H1 (cell line): ENCODE measurements around the gene UROC1. TPM values are rescaled to one million over a fixed set of nuclear protein-coding genes. Genes with fewer than 3 reads are reported as not detected.

ENCODE experiments used
- CTCF ChIA-PET: fragments of 300-600 bp; sonication (Branson Sonifier 250); formaldehyde crosslinking; loops from one replicate; lab custom pipeline; 2021; ENCODE audit not compliant: partially characterized antibody; lab: Charles Lee
- POLR2A ChIA-PET: fragments of 300-600 bp; sonication (Branson Sonifier 250); formaldehyde crosslinking; loops from one replicate; lab custom pipeline; 2021; ENCODE audit warnings: inconsistent platforms; ENCODE audit not compliant: partially characterized antibody; lab: Charles Lee
- DNase-seq, 2 experiments: peaks; one replicate each; pipeline versions ENCODE4 v3.0.0 to v3.0.0-alpha.2; 2010 to 2022; ENCODE audit warnings: low spot score in 2 of 2, low read depth in 1 of 2, mixed read lengths in 1 of 2
- FAIRE-seq: peaks from 2 replicates; lab custom pipeline; 2011; peaks lifted over from hg19 to GRCh38; lab: Jason Lieb, UNC
- H2AFZ ChIP-seq: 2 replicates; pipeline ENCODE4 v1.8.1; 2012; ENCODE audit warnings: low read length, inconsistent platforms
- H2AK5ac ChIP-seq: 2 replicates; pipeline ENCODE4 v1.6.1; 2013; ENCODE audit warnings: low read depth, low read length
- H2BK120ac ChIP-seq: replicated peaks from 2 replicates; pipeline ENCODE3; 2013; ENCODE audit warnings: low read depth, low read length, inconsistent platforms
- H2BK12ac ChIP-seq: 2 replicates; pipeline ENCODE4 v1.6.1; 2013; ENCODE audit warnings: low read depth, low read length
- H2BK15ac ChIP-seq: 2 replicates; pipeline ENCODE4 v1.6.1; 2013; ENCODE audit warnings: low read length
- H2BK20ac ChIP-seq: 2 replicates; pipeline ENCODE4 v1.6.1; 2013; ENCODE audit warnings: low read length
- H2BK5ac ChIP-seq: 2 replicates; pipeline ENCODE4 v1.6.1; 2013; ENCODE audit warnings: low read depth, low read length
- H3K14ac ChIP-seq: 2 replicates; pipeline ENCODE4 v1.6.1; 2013; ENCODE audit warnings: inconsistent platforms; ENCODE audit not compliant: insufficient read length
- H3K18ac ChIP-seq: 2 replicates; pipeline ENCODE4 v1.6.1; 2013; ENCODE audit warnings: low read length; ENCODE audit errors: extremely low read depth
- H3K23ac ChIP-seq: 2 replicates; pipeline ENCODE4 v1.6.1; 2013; ENCODE audit warnings: inconsistent platforms; ENCODE audit not compliant: insufficient read length
- H3K23me2 ChIP-seq: 2 replicates; pipeline ENCODE4 v1.6.1; 2013; ENCODE audit warnings: low read depth, low read length
- H3K27ac ChIP-seq: 2 replicates; pipeline ENCODE4 v1.6.1; 2011; ENCODE audit warnings: low read depth, low read length, inconsistent platforms
- H3K27me3 ChIP-seq, 4 experiments: replicated peaks in 1 of 4; 1 replicate in 1 of 4; 2 replicates in 3 of 4; pipeline versions ENCODE4 v1.6.1 to v1.8.1; 2011 to 2013; ENCODE audit warnings: low read length in 3 of 4, mild to moderate bottlenecking in 3 of 4, inconsistent platforms in 2 of 4, mixed read lengths in 2 of 4, moderate library complexity in 1 of 4; ENCODE audit not compliant: control insufficient read depth in 3 of 4, insufficient read depth in 3 of 4; ENCODE audit errors: extremely low read depth in 1 of 4
- H3K36me3 ChIP-seq, 4 experiments: 2 replicates each; pipeline versions ENCODE4 v1.6.1 to v1.8.1; 2011 to 2013; ENCODE audit warnings: mild to moderate bottlenecking in 4 of 4, low read length in 3 of 4, moderate library complexity in 2 of 4, control low read depth in 1 of 4, inconsistent platforms in 1 of 4; ENCODE audit not compliant: insufficient read depth in 4 of 4, control insufficient read depth in 2 of 4
- H3K4ac ChIP-seq: replicated peaks from 2 replicates; pipeline ENCODE3; 2013; ENCODE audit warnings: low read length, low read depth, mixed read lengths, inconsistent platforms; ENCODE audit not compliant: insufficient read length
- H3K4me1 ChIP-seq, 4 experiments: replicated peaks in 1 of 4; 1 replicate in 1 of 4; 2 replicates in 3 of 4; pipeline versions ENCODE4 v1.6.1 to v1.8.1; 2011 to 2013; ENCODE audit warnings: low read length in 3 of 4, inconsistent platforms in 2 of 4, mixed read lengths in 1 of 4; ENCODE audit not compliant: insufficient read depth in 4 of 4, control insufficient read depth in 3 of 4
- H3K4me2 ChIP-seq, 2 experiments: 2 replicates each; pipeline versions ENCODE4 v1.6.1 to v1.8.1; 2011 to 2013; ENCODE audit warnings: low read depth in 2 of 2, low read length in 2 of 2, control low read depth in 1 of 2, inconsistent platforms in 1 of 2, mild to moderate bottlenecking in 1 of 2; ENCODE audit not compliant: insufficient read depth in 1 of 2
- H3K4me3 ChIP-seq, 4 experiments: fragments of 200-600, 300-600 bp in 1 of 4; sonication (generic), shearing (Covaris generic), sonication (Bioruptor Twin) in 1 of 4; 2 replicates each; pipeline versions ENCODE4 v1.5.1 to v1.8.1; 2011 to 2016; ENCODE audit warnings: low read length in 4 of 4, low read depth in 3 of 4, control low read depth in 2 of 4, inconsistent platforms in 2 of 4, mild to moderate bottlenecking in 2 of 4, mixed read lengths in 1 of 4, moderate library complexity in 1 of 4; ENCODE audit not compliant: insufficient read depth in 2 of 4; ENCODE audit errors: extremely low read depth in 1 of 4
- H3K56ac ChIP-seq: replicated peaks from 2 replicates; pipeline ENCODE3; 2013; ENCODE audit warnings: low read depth, mild to moderate bottlenecking, mixed read lengths, low read length, inconsistent platforms; ENCODE audit not compliant: insufficient read length
- H3K79me1 ChIP-seq: 2 replicates; pipeline ENCODE4 v1.6.1; 2013; ENCODE audit warnings: low read depth, low read length, control low read depth
- H3K79me2 ChIP-seq, 2 experiments: 2 replicates each; pipeline versions ENCODE4 v1.6.1 to v1.8.1; 2012 to 2013; ENCODE audit warnings: low read length in 2 of 2, mild to moderate bottlenecking in 2 of 2, inconsistent platforms in 1 of 2; ENCODE audit not compliant: insufficient read depth in 2 of 2, control insufficient read depth in 1 of 2
- H3K9ac ChIP-seq, 4 experiments: replicated peaks in 1 of 4; 1 replicate in 1 of 4; 2 replicates in 3 of 4; pipeline versions ENCODE4 v1.6.1 to v1.8.1; 2011 to 2013; ENCODE audit warnings: low read depth in 3 of 4, low read length in 3 of 4, control low read depth in 2 of 4, mild to moderate bottlenecking in 2 of 4, moderate library complexity in 2 of 4, inconsistent platforms in 1 of 4; ENCODE audit errors: extremely low read depth in 1 of 4
- H3K9me3 ChIP-seq, 2 experiments: 2 replicates each; pipeline versions ENCODE4 v1.6.1 to v1.8.1; 2012 to 2013; ENCODE audit warnings: mild to moderate bottlenecking in 2 of 2, moderate library complexity in 2 of 2, control low read depth in 1 of 2, inconsistent platforms in 1 of 2, low read depth in 1 of 2, low read length in 1 of 2, mixed read lengths in 1 of 2; ENCODE audit not compliant: insufficient read depth in 2 of 2
- H4K20me1 ChIP-seq, 2 experiments: replicated peaks in 1 of 2; 2 replicates each; pipeline versions ENCODE3 to v1.8.1; 2011 to 2013; ENCODE audit warnings: inconsistent platforms in 2 of 2, low read length in 2 of 2, mild to moderate bottlenecking in 1 of 2; ENCODE audit not compliant: insufficient read depth in 2 of 2, control insufficient read depth in 1 of 2
- H4K5ac ChIP-seq: 2 replicates; pipeline ENCODE4 v1.6.1; 2013; ENCODE audit warnings: low read length, low read depth, mixed read lengths, inconsistent platforms; ENCODE audit not compliant: insufficient read length
- H4K8ac ChIP-seq: 2 replicates; pipeline ENCODE4 v1.8.0; 2013; ENCODE audit warnings: mild to moderate bottlenecking, moderate library complexity, low read length, inconsistent platforms; ENCODE audit not compliant: insufficient read depth; ENCODE audit errors: extremely low read depth
- H4K91ac ChIP-seq: replicated peaks from 2 replicates; pipeline ENCODE3; 2013; ENCODE audit warnings: low read length, mixed read lengths, inconsistent platforms; ENCODE audit not compliant: insufficient read length
- BRCA1 ChIP-seq: IDR thresholded peaks from 2 replicates; pipeline ENCODE4 v1.6.1; 2012; ENCODE audit warnings: low read depth, low read length, improper control_type of control experiment
- CBX5 ChIP-seq: fragments of 300-800, 300-1000 bp; sonication (generic); IDR thresholded peaks from 2 replicates; pipeline ENCODE4 v1.7.1; 2016; ENCODE audit warnings: antibody characterized with exemption, low read length, low read depth
- CTBP2 ChIP-seq: IDR thresholded peaks from 2 replicates; pipeline ENCODE4 v1.7.0; 2011; ENCODE audit warnings: borderline replicate concordance, mild to moderate bottlenecking, moderate library complexity, mixed read lengths, low read length; ENCODE audit not compliant: insufficient read depth, insufficient read length
- POLR2A ChIP-seq, 2 experiments: IDR thresholded peaks; 1 replicate in 1 of 2; 2 replicates in 1 of 2; pipeline ENCODE4 v1.6.1; 2011; ENCODE audit warnings: low read depth in 2 of 2, low read length in 2 of 2, mild to moderate bottlenecking in 2 of 2; ENCODE audit errors: control extremely low read depth in 1 of 2
- RAD21 ChIP-seq, 2 experiments: IDR thresholded peaks in 1 of 2; conservative IDR thresholded peaks in 1 of 2; 2 replicates each; pipeline ENCODE4 v1.6.1; 2011; ENCODE audit warnings: low read depth in 2 of 2, low read length in 2 of 2, improper control_type of control experiment in 1 of 2, inconsistent platforms in 1 of 2, mild to moderate bottlenecking in 1 of 2, moderate library complexity in 1 of 2
- RFX5 ChIP-seq: IDR thresholded peaks from 2 replicates; pipeline ENCODE4 v1.6.1; 2011; ENCODE audit warnings: low read depth, low read length, improper control_type of control experiment, borderline replicate concordance
- ZNF274 ChIP-seq: IDR thresholded peaks from 2 replicates; pipeline ENCODE4 v1.7.0; 2012; ENCODE audit warnings: low read length, borderline replicate concordance; ENCODE audit errors: extremely low read depth
- WGBS, 2 experiments: shearing (Covaris generic) in 1 of 2; methylation state at CpG; one replicate each; pipeline versions ENCODE4 v1.1.6 to v1.1.7; 2013 to 2015; ENCODE audit warnings: low lambda C conversion rate in 2 of 2, mixed read lengths in 2 of 2, inconsistent platforms in 1 of 2, low coverage in 1 of 2, missing lambda C conversion rate in 1 of 2; ENCODE audit not compliant: insufficient replicate concordance in 2 of 2, insufficient coverage in 1 of 2, insufficient read length in 1 of 2; ENCODE audit errors: extremely low coverage in 1 of 2, missing lambda C conversion rate in 1 of 2; 5-methylcytosine and 5-hydroxymethylcytosine counted together
- polyA plus RNA-seq, 7 experiments: library from polyadenylated mRNA; depleted of rRNA in 3 of 7; stranded (reverse) in 5 of 7; unstranded in 2 of 7; fragments of >200 nt in 5 of 7; fragments of 200-250 nt in 2 of 7; gene quantifications; 1 replicate in 5 of 7; 2 replicates in 1 of 7; 4 replicates in 1 of 7; pipeline versions ENCODE4 v1.2.1 to v1.2.3, GENCODE V29; 2011 to 2013; ENCODE audit warnings: missing spikeins in 2 of 7, mixed read lengths in 2 of 7
- total RNA-seq: library from RNA; stranded (reverse); fragmentation: NEBNext Ultra II Directional; extraction: Animal tissue kit (Norgen Biotek cat#: 25700); gene quantifications from 2 replicates; pipeline ENCODE4 v1.2.1, GENCODE V29; 2021

The UROC1 gene
- total and polyA plus RNA-seq, 2 of the 8 experiments (the other 6 are each of a cell fraction or from before 2014, with no cell fraction given): 0.03 TPM; not detected in 1

GRCh38 chr3:126494204-126494969, 23.2 kb downstream of the UROC1 start:
- Histone ChIP-seq H4K91ac (no peak overlapping the region), H3K27ac (no peak overlapping the region), H3K4me3 (no peak overlapping the region), H2BK5ac (no peak overlapping the region), H3K4ac (no peak overlapping the region), H3K14ac (no peak overlapping the region), H3K9ac (no peak overlapping the region), H3K23ac (no peak overlapping the region), H3K27me3 (no peaks in the 10 kb centered on the region), H2BK15ac (no peak overlapping the region), H4K8ac (no peak overlapping the region), H3K18ac (peak overlapping the region; percentile 19; the same call in 1 of the 2 replicates), H3K4me2 (no peak overlapping the region), H2BK120ac (no peak overlapping the region), H2BK20ac (no peak overlapping the region), H3K79me2 (no peaks in the 10 kb centered on the region), H2AFZ (no peak overlapping the region), H2AK5ac (no peak overlapping the region), H3K9me3 (no peaks in the 10 kb centered on the region), H2BK12ac (no peak overlapping the region), H4K20me1 (no peaks in the 10 kb centered on the region), H3K23me2 (0 out of 2 replicates have a peak, but pooled peaks cover 1% of the 10 kb centered on the region), H3K36me3 (no peaks in the 10 kb centered on the region), H3K79me1 (no peaks in the 10 kb centered on the region), H4K5ac (no peak overlapping the region), H3K4me1 (peaks cover 0 to 15% (median 9%) of the 10 kb centered on the region in 4 experiments; a peak in 6 of 7 replicates), H3K56ac (no peak overlapping the region)
- 92% methylated on average over 12 of the region's 12 CpGs; no CpG with 5 or more reads in 1 of the 2 experiments for whole genome bisulfite sequencing, 2 experiments
- CTCF ChIA-PET: interaction anchor here (0.9 to 1.3 kb wide), 3 partner anchors 17 to 28 kb away, joined by 3 to 5 read pairs (median 3); no protein-coding TSS in a partner anchor
- DNase-seq (no peak), FAIRE-seq (no peak)
- TF ChIP-seq CTBP2 (no peak), RFX5 (no peak), RAD21 (IDR thresholded peaks at IDR 0.05 in 1 of 2, conservative IDR thresholded peaks at IDR 0.05 in 1 of 2; ENCODE audit: low read depth in 2 of 2, low read length in 2 of 2) (no peak), POLR2A (IDR thresholded peaks at IDR 0.05; ENCODE audit: control extremely low read depth in 1 of 2, low read depth in 2 of 2, low read length in 2 of 2) (no peak), ZNF274 (no peak), CBX5 (no peak), BRCA1 (no peak)
- POLR2A ChIA-PET: interaction anchor here (1.5 kb wide), 1 partner anchor 11 kb away, joined by 4 read pairs; no protein-coding TSS in a partner anchor
